ENCODE data around the gene MNT. TPM values are rescaled to one million over a fixed set of nuclear protein-coding genes. Genes with fewer than 3 reads are reported as not detected.

The MNT gene
- polyA plus RNA-seq, 1 donor (not counting 4 experiments of a cell fraction or from before 2014, with no cell fraction given) = 2.0 TPM

- no peak for FAIRE-seq
- no peak for TF ChIP-seq EZH2 (IDR thresholded peaks at IDR 0.05; ENCODE audit: low read length)
- TF ChIP-seq, protein P1, sequence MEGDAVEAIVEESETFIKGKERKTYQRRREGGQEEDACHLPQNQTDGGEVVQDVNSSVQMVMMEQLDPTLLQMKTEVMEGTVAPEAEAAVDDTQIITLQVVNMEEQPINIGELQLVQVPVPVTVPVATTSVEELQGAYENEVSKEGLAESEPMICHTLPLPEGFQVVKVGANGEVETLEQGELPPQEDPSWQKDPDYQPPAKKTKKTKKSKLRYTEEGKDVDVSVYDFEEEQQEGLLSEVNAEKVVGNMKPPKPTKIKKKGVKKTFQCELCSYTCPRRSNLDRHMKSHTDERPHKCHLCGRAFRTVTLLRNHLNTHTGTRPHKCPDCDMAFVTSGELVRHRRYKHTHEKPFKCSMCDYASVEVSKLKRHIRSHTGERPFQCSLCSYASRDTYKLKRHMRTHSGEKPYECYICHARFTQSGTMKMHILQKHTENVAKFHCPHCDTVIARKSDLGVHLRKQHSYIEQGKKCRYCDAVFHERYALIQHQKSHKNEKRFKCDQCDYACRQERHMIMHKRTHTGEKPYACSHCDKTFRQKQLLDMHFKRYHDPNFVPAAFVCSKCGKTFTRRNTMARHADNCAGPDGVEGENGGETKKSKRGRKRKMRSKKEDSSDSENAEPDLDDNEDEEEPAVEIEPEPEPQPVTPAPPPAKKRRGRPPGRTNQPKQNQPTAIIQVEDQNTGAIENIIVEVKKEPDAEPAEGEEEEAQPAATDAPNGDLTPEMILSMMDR (optimal IDR thresholded peaks at IDR 0.05 in 1 of 3, IDR thresholded peaks at IDR 0.05 in 1 of 3, conservative IDR thresholded peaks at IDR 0.05 in 1 of 3; ENCODE audit: extremely low read depth in 1 of 3, insufficient read depth in 2 of 3, low read length in 3 of 3) = no peak
Measured at GRCh38 chr17:2362416-2362815, 38.4 kb downstream of the MNT start.

DNA sequence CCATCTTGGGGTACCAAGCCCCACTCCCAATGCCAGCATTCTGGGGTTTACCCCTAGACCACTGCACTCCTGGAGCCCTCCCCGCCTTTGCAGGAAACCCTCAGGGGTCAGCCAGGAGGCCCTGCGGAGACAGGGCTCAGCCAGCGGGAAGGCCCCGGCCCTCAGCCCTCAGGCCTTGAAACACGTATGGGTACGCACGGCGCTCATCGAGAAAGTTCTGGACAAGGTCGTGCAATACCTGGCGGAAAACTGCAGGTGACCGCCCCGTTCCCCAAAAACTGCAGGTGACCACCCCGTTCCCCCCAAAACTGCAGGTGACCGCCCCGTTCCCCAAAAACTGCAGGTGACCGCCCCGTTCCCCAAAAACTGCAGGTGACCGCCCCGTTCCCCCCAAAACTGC, 38.8 kb downstream of the MNT start:
- no peak for TF ChIP-seq EZH2 (IDR thresholded peaks at IDR 0.05; ENCODE audit: low read length)
- TF ChIP-seq, protein P1 (optimal IDR thresholded peaks at IDR 0.05 in 1 of 3, IDR thresholded peaks at IDR 0.05 in 1 of 3, conservative IDR thresholded peaks at IDR 0.05 in 1 of 3; ENCODE audit: extremely low read depth in 1 of 3, insufficient read depth in 2 of 3, low read length in 3 of 3) = no peak
- no peak for FAIRE-seq
- H3K27ac ChIP-seq (ENCODE audit: control insufficient read depth, insufficient read depth, low read length) = no peak overlapping the region
- H4K20me1 ChIP-seq (ENCODE audit: control insufficient read depth, extremely low read depth, insufficient read depth, low read length) = no peaks in the 10 kb centered on the region
- dilution Hi-C loops (cut with MboI; ENCODE audit: extremely low pct_ligation_motif_present, low sequenced_read_pairs) = no loop called here
- no peaks in the 10 kb centered on the region for H3K9me1 ChIP-seq (ENCODE audit: control insufficient read depth, extremely low read depth, insufficient read depth, low read length)
- H3K9me3 ChIP-seq (ENCODE audit: control insufficient read depth, low read depth, low read length) = no peaks in the 10 kb centered on the region
- H3K27me3 ChIP-seq (ENCODE audit: control insufficient read depth, extremely low read depth, insufficient read depth, low read length) = no peaks in the 10 kb centered on the region
- H3K9ac ChIP-seq (ENCODE audit: control insufficient read depth, extremely low read depth, insufficient read depth, low read length) = no peak overlapping the region
- no peaks in the 10 kb centered on the region for H3K79me2 ChIP-seq (ENCODE audit: control insufficient read depth, insufficient read depth, low read length)
- no peak overlapping the region for H3K4me3 ChIP-seq (ENCODE audit: control insufficient read depth in 2 of 3, extremely low read depth in 1 of 3, insufficient read depth in 2 of 3, low read depth in 1 of 3, low read length in 3 of 3)
- no peak overlapping the region for H2AFZ ChIP-seq (ENCODE audit: control insufficient read depth, low read length)
- no peak overlapping the region for H3K4me2 ChIP-seq (ENCODE audit: control insufficient read depth, extremely low read depth, insufficient read depth, low read depth, low read length)
- peaks cover 5 to 9% of the 10 kb centered on the region in 2 experiments for H3K36me3 ChIP-seq (ENCODE audit: control insufficient read depth in 2 of 2, extremely low read depth in 1 of 2, insufficient read depth in 2 of 2, low read length in 2 of 2)
- no peak for DNase-seq (ENCODE audit: low read depth, low spot score)
- peaks cover 16% of the 10 kb centered on the region for H3K4me1 ChIP-seq (ENCODE audit: control insufficient read depth, extremely low read depth, insufficient read depth, low read length)

More at GRCh38 chr17:2362416-2362815, 38.4 kb downstream of the MNT start:
- Histone ChIP-seq H3K27ac (ENCODE audit: control insufficient read depth, insufficient read depth, low read length) (no peak overlapping the region), H3K36me3 (ENCODE audit: control insufficient read depth in 2 of 2, extremely low read depth in 1 of 2, insufficient read depth in 2 of 2, low read length in 2 of 2) (peaks cover 5 to 9% of the 10 kb centered on the region in 2 experiments), H3K4me2 (ENCODE audit: control insufficient read depth, extremely low read depth, insufficient read depth, low read depth, low read length) (no peak overlapping the region), H3K9me3 (ENCODE audit: control insufficient read depth, low read depth, low read length) (no peaks in the 10 kb centered on the region), H4K20me1 (ENCODE audit: control insufficient read depth, extremely low read depth, insufficient read depth, low read length) (no peaks in the 10 kb centered on the region), H2AFZ (ENCODE audit: control insufficient read depth, low read length) (no peak overlapping the region), H3K4me1 (ENCODE audit: control insufficient read depth, extremely low read depth, insufficient read depth, low read length) (peaks cover 16% of the 10 kb centered on the region), H3K9me1 (ENCODE audit: control insufficient read depth, extremely low read depth, insufficient read depth, low read length) (no peaks in the 10 kb centered on the region), H3K9ac (ENCODE audit: control insufficient read depth, extremely low read depth, insufficient read depth, low read length) (no peak overlapping the region), H3K27me3 (ENCODE audit: control insufficient read depth, extremely low read depth, insufficient read depth, low read length) (no peaks in the 10 kb centered on the region), H3K79me2 (ENCODE audit: control insufficient read depth, insufficient read depth, low read length) (no peaks in the 10 kb centered on the region), H3K4me3 (ENCODE audit: control insufficient read depth in 2 of 3, extremely low read depth in 1 of 3, insufficient read depth in 2 of 3, low read depth in 1 of 3, low read length in 3 of 3) (no peak overlapping the region)
- DNase-seq (ENCODE audit: low read depth, low spot score) = no peak
- dilution Hi-C loops (cut with MboI; ENCODE audit: extremely low pct_ligation_motif_present, low sequenced_read_pairs) = no loop called here

Measured in keratinocyte (primary cell).